NB4 (cell line): ENCODE data around the gene CATSPER2.
"Not testable (repeated sequence)": the region's sequence is repeated elsewhere in the genome, so short reads cannot be mapped to it uniquely, and the experiment has no call there.

Experiments used
- MAX ChIP-seq: IDR thresholded peaks from 2 replicates; pipeline ENCODE4 v1.6.1; 2011; ENCODE audit warnings: low read depth, low read length
- MYC ChIP-seq: IDR thresholded peaks from 2 replicates; pipeline ENCODE4 v1.6.1; 2011; ENCODE audit warnings: low read depth, low read length
- POLR2A ChIP-seq: IDR thresholded peaks from 2 replicates; pipeline ENCODE4 v1.6.1; 2011; ENCODE audit warnings: mild to moderate bottlenecking; ENCODE audit not compliant: insufficient read length; ENCODE audit errors: extremely low read depth
- TF ChIP-seq, protein P1 (sequence below): IDR thresholded peaks from one replicate; pipeline ENCODE4 v1.5.1; 2012; ENCODE audit warnings: low read depth, low read length

DNA sequence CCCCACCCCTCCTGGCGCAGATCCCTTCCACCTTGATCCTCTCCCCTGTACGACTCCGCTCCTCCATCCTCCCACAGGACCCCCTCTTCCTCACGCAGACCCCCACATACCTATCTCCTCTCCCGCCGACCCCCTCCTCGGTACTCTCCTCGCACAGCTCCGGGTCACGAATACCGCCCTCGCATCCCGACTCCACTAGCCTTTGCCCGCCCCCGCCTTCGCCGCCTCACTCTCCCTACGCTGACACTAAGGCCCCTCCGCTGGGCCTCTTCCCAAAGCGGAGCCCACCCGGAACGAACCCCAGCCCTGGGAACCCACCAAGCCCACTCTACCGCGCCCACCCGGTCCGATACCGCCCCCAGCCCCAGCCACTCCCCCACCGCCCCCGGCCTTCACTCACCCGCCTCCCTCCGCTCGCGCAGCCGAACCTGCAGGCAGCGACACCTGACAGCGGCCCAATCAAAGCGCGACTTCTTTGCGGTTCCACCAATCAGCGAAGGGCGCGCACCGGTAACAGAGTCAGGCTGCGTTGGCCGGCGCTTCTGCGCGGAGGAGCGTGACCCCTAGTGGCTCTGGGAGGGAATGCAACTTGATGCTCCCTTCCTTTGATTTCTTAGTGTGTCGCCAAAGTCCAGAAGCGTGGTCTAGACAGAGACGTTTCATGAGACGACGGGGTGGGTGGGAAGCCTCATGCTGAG is 41.1 kb upstream of the CATSPER2 start:
- TF ChIP-seq MAX, POLR2A, MYC: not testable (repeated sequence)
- TF ChIP-seq, protein P1, sequence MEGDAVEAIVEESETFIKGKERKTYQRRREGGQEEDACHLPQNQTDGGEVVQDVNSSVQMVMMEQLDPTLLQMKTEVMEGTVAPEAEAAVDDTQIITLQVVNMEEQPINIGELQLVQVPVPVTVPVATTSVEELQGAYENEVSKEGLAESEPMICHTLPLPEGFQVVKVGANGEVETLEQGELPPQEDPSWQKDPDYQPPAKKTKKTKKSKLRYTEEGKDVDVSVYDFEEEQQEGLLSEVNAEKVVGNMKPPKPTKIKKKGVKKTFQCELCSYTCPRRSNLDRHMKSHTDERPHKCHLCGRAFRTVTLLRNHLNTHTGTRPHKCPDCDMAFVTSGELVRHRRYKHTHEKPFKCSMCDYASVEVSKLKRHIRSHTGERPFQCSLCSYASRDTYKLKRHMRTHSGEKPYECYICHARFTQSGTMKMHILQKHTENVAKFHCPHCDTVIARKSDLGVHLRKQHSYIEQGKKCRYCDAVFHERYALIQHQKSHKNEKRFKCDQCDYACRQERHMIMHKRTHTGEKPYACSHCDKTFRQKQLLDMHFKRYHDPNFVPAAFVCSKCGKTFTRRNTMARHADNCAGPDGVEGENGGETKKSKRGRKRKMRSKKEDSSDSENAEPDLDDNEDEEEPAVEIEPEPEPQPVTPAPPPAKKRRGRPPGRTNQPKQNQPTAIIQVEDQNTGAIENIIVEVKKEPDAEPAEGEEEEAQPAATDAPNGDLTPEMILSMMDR = not testable (repeated sequence)
